ENCODE data around the gene INSIG1.
A peak's percentile ranks its signal among the peaks of the same experiment; 100 is the strongest.

Gene INSIG1

GRCh38 chr7:155298834-155299534 lies 1.3 kb downstream of the INSIG1 start (continued):
- TF ChIP-seq KLF17 (tag by site-specific recombination; IDR thresholded peaks at IDR 0.05) (no peak), ZNF16 (tag by site-specific recombination; IDR thresholded peaks at IDR 0.05; ENCODE audit: low read depth) (no peak), ZNF423 (tag by site-specific recombination; IDR thresholded peaks at IDR 0.05) (no peak), ZNF10 (tag by site-specific recombination; IDR thresholded peaks at IDR 0.05) (peak; percentile 57; the same call in 1 of the 2 replicates), TCF7L2 (IDR thresholded peaks at IDR 0.05; ENCODE audit: borderline replicate concordance, low read depth, low read length) (no peak), ZNF175 (tag by site-specific recombination; IDR thresholded peaks at IDR 0.05) (no peak), ZNF629 (tag by site-specific recombination; IDR thresholded peaks at IDR 0.05) (no peak), WT1 (tag by site-specific recombination; IDR thresholded peaks at IDR 0.05) (no peak), ZNF48 (tag by site-specific recombination; IDR thresholded peaks at IDR 0.05) (no peak), ZNF114 (tag by site-specific recombination; IDR thresholded peaks at IDR 0.05) (no peak), ZFP41 (tag by site-specific recombination; IDR thresholded peaks at IDR 0.05; ENCODE audit: borderline replicate concordance) (no peak), ZIC2 (tag by site-specific recombination; IDR thresholded peaks at IDR 0.05) (peak; percentile 19; the same call in 1 of the 2 replicates), ZXDB (tag by site-specific recombination; IDR thresholded peaks at IDR 0.05) (0 out of 2 replicates have a peak, but pooled peaks have one; percentile 6), ZNF366 (tag by site-specific recombination; conservative IDR thresholded peaks at IDR 0.05) (0 out of 2 replicates have a peak, but pooled peaks have one; percentile 19), ZNF596 (tag by site-specific recombination; IDR thresholded peaks at IDR 0.05) (no peak), SP3 (tag by site-specific recombination; IDR thresholded peaks at IDR 0.05) (peak; percentile 55), ZNF433 (tag by site-specific recombination; IDR thresholded peaks at IDR 0.05; ENCODE audit: low read depth) (no peak), ZEB2 (tag by site-specific recombination; IDR thresholded peaks at IDR 0.05) (peak; percentile 53; the same call in 1 of the 2 replicates), ZBTB44 (tag by site-specific recombination; IDR thresholded peaks at IDR 0.05) (no peak), ZNF248 (tag by site-specific recombination; IDR thresholded peaks at IDR 0.05) (no peak), ZFP69B (tag by site-specific recombination; IDR thresholded peaks at IDR 0.05) (no peak), ZBTB10 (tag by site-specific recombination; IDR thresholded peaks at IDR 0.05) (0 out of 2 replicates have a peak, but pooled peaks have one; percentile 2), SETDB1 (IDR thresholded peaks at IDR 0.05; ENCODE audit: insufficient read length, low read length) (no peak), PBX3 (CRISPR knock-in tag; IDR thresholded peaks at IDR 0.05) (no peak), ZNF2 (tag by site-specific recombination; IDR thresholded peaks at IDR 0.05) (peak; percentile 46; the same call in 1 of the 2 replicates), ZNF148 (tag by site-specific recombination; IDR thresholded peaks at IDR 0.05; ENCODE audit: borderline replicate concordance) (no peak), OVOL3 (tag by site-specific recombination; IDR thresholded peaks at IDR 0.05) (no peak), ZNF580 (tag by site-specific recombination; IDR thresholded peaks at IDR 0.05) (peak; percentile 90), ZNF350 (tag by site-specific recombination; IDR thresholded peaks at IDR 0.05) (no peak), ZBTB20 (tag by site-specific recombination; IDR thresholded peaks at IDR 0.05) (peak; percentile 70)
